Endometrial microvascular endothelial cells (primary cell): ENCODE measurements around the gene HS2ST1. TPM values are rescaled to one million over a fixed set of nuclear protein-coding genes. Genes with fewer than 3 reads are reported as not detected.
"Not testable (repeated sequence)": the region's sequence is repeated elsewhere in the genome, so short reads cannot be mapped to it uniquely, and the experiment has no call there.

Experiments
- in situ Hi-C: cut with HindIII; loops from 2 replicates; pipeline ENCODE4 v1.10.0; 2017; ENCODE audit warnings: low sequenced_read_pairs, low pct_unique_long_range_greater_than_20kb; ENCODE audit errors: inconsistent ontology term
- total RNA-seq: library from RNA; depleted of rRNA; stranded (reverse); fragments of >200 nt; gene quantifications from one replicate; pipeline ENCODE4 v1.2.3, GENCODE V29; 2015; ENCODE audit errors: inconsistent ontology term

HS2ST1 gene
- total RNA-seq: 20.3 TPM

DNA sequence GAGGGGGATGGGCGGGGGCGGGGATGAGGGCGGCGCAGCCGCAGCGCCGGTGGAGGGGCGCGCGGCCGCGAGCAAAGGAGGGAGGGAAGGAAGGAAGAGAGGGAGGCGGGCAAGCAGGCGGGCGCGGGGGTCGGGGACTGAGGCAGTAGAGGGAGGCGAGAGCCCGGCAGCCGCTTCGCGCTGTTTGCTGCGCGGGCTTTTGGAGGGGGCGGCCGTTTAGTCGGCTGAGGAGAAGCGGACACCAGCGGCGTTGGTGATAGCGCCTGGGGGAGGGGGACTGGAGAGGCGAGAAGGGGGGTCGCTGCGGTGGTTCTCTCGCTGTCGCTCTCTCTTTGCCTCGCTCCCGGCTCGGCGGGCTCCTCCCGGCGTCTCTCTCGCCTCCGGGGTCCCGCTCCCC is at the start of gene HS2ST1:
Gene HS2ST1, plus strand, starts transcription at position 35 of the 397 bp plus-strand sequence.
- in situ Hi-C loops: loop anchor here (25.0 kb wide), 1 partner anchor 177 kb away; no protein-coding TSS in a partner anchor

DNA sequence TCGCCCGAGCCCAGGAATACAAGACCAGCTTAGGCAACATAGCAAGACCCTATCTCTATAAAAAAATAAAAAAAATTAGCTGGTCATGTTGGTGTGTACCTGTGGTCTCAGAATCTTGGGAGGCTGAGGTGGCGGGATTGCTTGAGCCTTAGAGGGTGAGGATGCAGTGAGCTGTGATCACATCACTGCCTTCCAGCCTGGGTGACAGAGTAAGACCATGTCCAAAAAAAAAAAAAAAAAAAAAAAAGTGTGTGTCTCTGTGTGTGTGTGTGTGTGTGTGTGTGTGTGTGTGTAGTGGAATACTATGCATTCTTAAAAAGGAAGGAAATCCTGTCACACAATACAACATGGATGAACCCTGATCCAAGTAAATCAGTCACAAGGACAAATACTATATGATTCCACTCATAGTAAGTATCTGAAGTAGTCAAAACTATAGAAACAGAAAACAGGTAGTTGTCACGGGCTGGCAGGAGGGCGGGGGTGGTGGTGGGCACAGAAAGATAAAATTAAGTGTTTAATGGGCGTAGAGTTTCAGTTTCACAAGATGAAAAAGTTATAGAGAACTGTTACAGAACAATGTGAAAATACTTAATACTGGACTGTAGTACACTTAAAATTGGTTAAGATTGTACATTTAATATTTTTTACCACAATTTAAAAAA is 48.3 kb upstream of the HS2ST1 start:
- in situ Hi-C loops: no loop called here

DNA sequence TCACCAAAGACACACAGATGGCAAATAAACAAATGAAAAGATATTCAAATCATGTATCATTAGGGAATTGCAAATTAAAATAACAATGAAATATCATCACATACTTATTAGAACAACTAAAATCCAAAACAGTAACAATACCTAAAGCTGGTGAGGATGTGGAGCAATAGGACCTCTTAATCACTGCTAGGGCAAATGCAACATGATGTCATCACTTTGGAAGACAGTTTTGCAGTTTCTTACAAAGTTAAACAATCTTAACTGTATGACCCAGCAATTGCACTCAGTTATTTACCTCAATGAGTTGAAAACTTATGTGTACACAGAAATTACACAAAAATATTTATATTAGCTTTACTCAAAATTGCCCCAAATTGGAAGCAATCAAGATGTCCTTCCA is 47.8 kb upstream of the HS2ST1 start:
- in situ Hi-C loops: no loop called here

DNA sequence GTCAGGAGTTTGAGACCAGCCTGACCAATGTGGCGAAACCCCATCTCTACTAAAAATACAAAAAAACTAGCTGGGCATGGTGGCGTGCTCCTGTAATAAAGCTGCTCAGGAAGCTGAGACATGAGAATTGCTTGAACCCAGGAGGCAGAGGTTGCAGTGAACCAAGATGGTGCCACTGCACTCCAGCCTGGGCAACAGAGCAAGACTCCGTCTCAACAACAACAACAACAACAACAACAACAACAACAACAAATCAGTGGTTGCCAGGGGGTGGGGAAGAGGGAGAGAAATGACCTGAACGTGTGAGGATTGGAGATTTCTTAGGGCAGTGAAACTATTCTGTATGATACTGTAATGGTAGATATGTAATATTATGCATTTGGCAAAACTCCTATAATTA is 47.2 kb upstream of the HS2ST1 start:
- in situ Hi-C loops: not testable (repeated sequence)

DNA sequence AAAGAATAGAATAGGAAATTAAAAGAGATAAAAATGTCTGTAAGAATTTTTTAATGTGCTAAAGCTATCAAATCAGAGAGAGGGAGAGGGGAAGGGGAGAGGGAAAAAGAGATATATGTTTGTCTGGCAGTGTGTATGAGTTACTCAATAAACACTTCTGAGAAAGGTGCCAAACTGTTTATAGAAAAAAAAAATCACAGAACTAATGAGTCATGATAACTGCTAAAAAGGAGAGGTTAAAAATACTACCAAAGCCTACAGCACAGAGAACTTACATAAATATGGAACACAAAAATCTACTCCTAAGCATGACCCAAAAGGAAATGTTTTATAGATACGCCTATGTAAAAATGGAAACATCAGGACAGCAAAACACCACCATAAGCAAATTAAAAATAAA is 46.0 kb upstream of the HS2ST1 start:
- in situ Hi-C loops: no loop called here

DNA sequence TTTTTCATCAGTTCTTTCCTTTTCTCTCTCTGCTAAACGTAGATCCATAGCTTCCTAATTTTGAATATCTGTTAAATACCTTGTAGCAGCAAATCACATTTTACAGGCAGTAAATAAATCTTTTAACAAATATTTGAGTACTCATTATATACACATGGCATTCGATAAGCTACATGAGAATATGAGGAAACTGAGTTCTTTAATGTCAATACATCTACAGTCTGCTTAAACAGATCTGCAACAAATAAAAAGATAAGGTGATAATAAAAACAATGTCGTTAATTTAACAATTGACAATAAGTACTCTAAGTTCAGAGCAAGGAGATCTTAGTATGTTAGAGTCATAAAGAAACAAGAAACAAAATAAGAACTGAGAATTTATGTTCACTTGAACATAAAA is 43.4 kb upstream of the HS2ST1 start:
- in situ Hi-C loops: no loop called here

DNA sequence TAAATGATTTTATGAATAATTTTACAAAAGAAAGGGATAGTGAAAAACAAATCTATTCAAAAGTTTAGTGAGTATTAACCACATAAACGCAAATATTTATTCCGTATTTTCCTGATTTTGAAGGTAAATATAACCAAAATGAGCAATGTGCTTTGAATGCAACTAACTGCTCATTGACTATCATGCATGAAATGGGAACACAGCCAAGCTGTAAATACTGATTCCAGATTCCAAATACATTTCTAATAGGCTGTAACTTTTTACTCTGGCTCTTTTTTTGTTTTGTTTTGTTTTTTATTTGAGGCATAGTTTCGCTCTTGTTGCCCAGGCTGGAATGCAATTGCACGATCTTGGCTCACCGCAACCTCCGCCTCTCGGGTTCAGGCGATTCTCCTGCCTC is 42.3 kb upstream of the HS2ST1 start:
- in situ Hi-C loops: no loop called here

DNA sequence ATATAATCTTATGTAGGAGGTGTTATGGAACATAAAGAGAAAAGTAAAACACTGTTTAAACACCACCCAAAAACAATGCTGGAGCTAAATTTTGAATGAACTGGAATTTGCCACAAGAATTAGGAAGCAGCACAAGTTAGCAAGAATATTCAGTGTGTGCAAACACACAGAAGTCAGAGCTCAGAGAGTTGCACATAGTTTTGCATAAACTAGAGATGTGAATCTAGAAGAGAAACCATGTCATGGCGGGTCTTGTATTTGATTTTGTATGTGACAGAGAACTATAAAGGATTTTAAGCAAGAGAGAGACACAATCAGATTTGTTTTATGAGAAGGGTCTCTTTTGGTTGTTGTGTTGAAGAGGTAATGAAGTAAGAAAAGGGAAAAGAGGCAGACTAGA is 38.7 kb upstream of the HS2ST1 start:
- in situ Hi-C loops: no loop called here

DNA sequence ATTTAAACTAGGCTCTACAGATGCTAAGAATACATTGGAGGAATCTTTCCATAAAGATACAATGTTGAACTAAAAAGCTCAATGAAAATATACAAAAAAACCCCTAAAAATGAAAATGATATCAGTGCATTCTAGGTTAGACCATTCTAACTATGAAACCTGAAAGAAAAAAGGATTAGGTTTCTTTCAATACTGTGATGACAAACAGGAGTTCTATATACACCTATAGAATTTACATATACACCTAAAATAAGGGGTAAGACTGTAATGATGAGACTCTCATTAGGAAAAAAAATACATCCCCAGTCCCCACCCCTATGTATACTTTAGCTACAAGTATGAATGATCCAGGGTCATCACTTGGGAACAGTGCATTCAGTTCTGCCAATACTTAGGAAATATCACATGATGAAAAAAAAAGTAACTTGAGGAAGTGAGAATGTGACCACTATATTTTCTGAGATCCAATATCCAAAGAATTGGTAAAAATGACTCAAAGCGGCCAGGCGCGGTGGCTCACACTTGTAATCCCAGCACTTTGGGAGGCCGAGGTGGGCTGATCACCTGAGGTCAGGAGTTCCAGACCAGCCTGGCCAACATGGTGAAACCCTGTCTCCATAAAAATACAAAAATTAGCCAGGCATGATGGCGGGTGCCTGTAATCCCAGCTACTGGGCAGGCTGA is 26.8 kb upstream of the HS2ST1 start:
- in situ Hi-C loops: no loop called here

DNA sequence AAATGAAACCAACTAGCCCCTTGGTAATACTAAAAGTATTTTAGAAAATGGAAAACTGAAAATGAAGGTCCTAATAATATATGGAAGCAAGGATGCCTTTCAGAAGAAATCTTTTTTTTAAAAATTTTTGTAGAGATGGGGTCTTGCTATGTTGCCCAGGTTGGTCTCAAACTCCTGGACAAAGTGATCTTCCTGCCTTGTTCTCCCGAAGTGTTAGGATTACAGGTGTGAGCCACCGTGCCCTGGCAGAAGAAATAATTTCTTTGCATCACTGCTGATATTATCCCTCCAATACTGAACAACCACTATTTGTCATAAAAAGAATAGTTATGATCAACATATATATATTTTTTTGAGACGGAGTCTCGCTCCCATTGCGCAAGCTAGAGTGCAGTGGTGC is 26.1 kb upstream of the HS2ST1 start:
- in situ Hi-C loops: no loop called here

DNA sequence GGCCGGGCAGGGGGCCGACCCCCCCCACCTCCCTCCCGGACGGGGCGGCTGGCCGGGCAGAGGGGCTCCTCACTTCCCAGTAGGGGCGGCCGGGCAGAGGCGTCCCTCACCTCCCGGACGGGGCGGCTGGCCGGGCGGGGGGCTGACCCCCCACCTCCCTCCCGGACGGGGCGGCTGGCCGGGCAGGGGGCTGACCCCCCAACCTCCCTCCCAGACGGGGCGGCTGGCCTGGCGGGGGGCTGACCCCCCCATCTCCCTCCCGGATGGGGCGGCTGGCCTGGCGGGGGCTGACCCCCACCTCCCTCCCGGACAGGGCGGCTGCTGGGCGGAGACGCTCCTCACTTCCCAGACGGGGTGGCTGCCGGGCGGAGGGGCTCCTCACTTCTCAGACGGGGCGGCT is 15.0 kb upstream of the HS2ST1 start:
- in situ Hi-C loops: not testable (repeated sequence)

DNA sequence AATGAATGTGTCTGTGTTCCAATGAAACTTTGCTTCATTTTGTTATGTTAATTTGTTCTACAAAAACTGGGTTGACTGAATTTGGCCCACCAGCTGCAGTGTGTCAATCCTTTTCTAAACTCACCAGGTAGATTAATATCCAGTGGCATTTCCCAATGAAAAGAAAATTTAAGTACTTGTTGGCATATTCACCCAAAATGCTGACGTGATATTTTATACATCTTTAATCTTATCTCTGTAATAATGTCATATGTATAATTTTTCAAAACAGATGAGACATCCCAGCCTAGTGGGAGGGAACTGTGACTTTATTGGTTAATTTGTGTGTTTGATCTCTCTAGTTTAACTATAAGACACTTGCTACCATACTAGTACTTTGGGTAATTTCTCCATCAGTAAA is 8.6 kb upstream of the HS2ST1 start:
- in situ Hi-C loops: loop anchor here (25.0 kb wide), 1 partner anchor 169 kb away; no protein-coding TSS in a partner anchor

DNA sequence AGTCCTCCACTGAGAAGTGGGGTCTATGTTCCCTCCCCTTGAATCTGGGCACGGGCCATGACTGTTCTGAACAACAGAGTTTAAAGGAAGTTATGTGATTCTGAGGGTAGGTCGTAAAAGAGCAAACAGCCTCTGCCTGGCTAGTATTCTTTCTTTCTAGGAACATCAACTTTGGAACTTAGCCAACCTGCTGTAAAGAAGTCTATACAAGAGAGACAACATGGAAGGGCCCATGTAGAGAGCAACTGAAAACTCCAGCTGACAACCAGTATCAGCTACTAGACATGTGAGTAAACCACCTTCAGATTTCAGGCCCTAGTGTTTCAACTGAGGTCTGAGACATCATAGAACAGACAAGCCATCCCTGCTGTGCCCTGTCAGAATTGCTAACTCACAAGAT is 8.0 kb upstream of the HS2ST1 start:
- in situ Hi-C loops: loop anchor here (25.0 kb wide), 1 partner anchor 169 kb away; no protein-coding TSS in a partner anchor

DNA sequence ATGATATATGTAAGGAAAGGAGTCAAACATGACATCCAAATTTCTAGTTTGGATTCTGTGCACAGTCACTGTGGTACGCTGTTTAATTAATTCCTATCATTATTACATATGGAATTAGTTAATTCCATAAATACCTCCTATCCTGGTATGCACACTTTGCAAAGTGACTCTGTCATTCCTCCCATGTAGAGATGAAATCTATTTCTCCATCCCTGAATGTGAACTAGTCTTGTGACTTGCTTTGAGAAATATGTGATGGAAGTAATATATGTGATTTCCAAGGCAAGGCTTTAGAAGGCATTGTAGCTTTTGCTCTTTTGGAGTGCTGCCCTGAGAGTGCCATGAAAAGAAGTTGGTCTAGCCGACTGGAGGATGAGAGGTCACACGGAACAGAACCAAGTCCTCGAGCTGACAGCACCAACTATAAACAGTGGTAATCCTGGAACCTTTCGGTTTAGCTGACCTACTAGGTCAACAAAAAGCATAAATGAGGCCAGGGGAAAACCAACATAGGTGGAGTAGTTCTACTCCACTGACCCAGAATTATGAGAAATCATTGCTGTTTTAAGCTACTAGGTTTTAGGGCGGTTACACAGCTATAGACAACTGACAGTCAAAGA is 2.0 kb upstream of the HS2ST1 start:
- in situ Hi-C loops: loop anchor here (25.0 kb wide), 1 partner anchor 175 kb away; no protein-coding TSS in a partner anchor

DNA sequence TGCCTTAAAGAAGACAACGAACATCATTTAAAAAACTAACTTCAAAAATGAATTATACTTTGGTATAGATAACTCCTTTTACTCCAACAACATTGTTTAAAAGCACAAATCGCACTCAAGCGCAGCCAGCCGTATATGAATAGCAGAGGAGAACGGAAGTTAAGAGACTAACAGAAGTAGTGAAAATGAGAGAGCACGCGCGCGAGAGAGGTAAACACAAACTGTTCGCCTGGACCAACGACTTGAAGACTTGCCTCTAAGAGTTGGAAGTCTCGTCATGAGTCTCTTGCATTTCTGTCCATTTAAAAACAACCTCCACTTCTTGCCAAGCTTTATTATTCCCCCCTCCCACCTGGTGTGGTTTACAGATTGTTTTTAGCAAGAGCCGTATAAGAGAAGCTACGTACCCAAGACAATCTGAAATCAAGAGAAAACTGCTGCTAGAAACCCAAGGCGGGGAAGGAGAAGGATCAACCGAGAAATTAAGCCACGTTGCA is 988 bp upstream of the HS2ST1 start:
- in situ Hi-C loops: loop anchor here (25.0 kb wide), 1 partner anchor 176 kb away; no protein-coding TSS in a partner anchor

DNA sequence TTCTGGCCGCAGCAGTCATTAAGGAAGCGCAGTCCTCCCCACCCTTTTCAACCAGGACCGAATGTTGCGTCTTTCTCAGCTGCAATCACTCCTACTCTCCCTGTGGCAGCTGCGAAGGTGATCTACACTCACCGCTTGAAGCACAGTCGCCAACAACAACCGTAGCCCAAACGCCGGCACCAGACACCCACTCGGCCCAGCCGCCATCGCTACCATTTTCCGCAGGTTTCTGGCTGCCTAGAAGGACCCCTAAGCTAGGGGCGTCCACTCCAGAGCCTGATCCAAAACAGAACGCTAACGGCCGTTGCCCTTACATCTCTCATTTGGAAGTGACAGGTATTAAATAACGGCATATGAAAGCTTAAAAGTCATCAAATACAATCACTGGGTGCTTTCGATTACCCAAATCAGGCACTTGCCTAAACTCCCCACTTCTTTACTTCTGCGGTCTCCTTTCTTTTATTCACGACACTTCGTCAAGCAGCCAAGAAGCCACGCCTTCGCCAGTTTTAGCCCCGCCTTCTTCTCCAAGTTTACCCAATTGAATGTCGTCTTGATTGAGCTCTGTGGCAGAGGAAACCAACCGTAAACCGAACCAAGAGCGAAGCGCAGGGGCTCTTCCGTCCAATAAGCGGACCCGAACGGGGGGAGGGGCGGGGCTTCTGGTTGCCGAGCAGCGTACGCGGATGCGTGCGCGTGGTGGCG is 387 bp upstream of the HS2ST1 start, which contains the start of gene SELENOF:
Gene SELENOF, minus strand, starts transcription at position 231 of the 705 bp plus-strand sequence. Its CDS starts 15 bp downstream, at position 216.
- in situ Hi-C loops: loop anchor here (25.0 kb wide), 1 partner anchor 177 kb away; no protein-coding TSS in a partner anchor

DNA sequence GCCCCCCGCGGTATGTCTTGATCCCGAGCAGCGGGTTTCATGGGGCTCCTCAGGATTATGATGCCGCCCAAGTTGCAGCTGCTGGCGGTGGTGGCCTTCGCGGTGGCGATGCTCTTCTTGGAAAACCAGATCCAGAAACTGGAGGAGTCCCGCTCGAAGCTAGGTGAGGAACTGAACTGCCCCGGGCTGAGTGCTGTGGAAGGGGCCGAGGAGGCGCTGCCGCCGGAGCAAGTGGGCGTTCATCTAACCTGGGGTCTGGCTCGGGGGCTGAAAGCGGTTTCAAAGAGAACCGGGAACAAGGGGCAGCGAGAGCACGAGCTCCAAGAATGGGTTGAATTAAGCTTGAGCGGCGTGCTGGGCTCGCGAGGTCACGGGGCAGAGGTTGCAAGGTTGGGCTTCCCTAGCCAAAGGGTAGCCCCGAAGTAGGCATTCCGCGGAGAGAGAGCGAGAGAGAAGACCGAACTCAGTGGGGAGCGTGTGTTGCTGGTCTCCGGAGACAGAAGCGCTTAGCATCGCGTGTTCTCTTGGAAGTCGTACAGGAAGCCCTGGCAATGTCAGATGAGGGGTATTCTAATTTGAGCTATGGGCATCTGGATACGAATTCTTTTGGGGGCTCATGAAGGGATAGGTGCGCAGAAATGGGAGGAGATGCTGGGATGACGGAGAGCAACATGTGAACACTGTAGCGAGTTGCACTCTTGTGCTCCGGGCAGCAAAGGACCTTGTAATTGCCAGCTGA is 732 bp downstream of the HS2ST1 start:
- in situ Hi-C loops: loop anchor here (25.0 kb wide), 1 partner anchor 178 kb away; no protein-coding TSS in a partner anchor

DNA sequence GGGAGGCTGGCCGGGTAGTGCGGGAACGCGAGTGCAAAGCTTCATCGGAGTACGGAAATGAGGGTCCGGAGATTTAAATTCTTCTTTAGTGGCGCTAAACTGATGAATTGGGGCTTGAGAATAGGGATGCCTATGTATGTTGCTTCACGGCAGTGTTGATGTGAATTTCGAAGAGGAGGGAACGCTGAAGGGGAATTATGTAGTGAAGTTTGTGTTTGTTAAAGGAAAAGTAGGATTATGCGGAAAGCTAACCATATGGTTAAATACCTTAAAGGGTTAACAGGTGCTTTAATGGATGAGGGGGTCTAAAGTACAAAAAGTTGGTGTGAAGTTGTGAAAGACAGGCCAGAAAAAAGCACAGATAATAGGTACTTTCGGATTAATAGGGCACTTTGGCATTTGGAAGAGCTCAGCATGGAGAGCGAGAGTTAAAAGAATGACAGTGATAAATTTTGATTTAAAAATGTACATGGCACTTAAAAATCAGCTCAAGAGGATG is 1.4 kb downstream of the HS2ST1 start:
- in situ Hi-C loops: loop anchor here (25.0 kb wide), 1 partner anchor 178 kb away; no protein-coding TSS in a partner anchor
